Endothelial cell of hepatic sinusoid (primary cell): ENCODE measurements around the gene WDR27.
"Not testable (repeated sequence)": the region's sequence is repeated elsewhere in the genome, so short reads cannot be mapped to it uniquely, and the experiment has no call there.

Source experiments
- in situ Hi-C: cut with HindIII; loops from 2 replicates; pipeline ENCODE4 v1.10.0; 2017; ENCODE audit warnings: low sequenced_read_pairs

Gene WDR27

GRCh38 chr6:169498916-169499513 is 202.8 kb downstream of the WDR27 start:
- in situ Hi-C loops = no loop called here

DNA sequence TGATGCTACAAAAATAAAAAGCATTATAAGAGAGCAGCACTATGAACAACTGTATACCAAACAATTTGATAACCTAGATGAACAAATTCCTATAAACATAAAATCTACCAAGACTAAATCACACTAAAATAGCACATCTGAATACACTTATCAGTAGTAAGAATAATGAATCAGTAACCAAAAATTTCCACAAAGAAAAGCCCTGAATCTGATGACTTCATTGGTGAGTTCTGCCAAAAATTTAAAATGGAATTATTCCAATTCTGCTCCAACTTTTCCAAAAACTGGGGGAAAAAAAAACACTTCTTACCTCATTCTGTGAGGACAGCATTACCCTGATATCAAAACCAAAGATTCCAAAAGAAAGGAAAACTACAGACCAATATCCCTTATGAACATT is 206.2 kb downstream of the WDR27 start:
- in situ Hi-C loops = no loop called here

GRCh38 chr6:169494038-169494437 is 207.8 kb downstream of the WDR27 start:
- in situ Hi-C loops = no loop called here

- in situ Hi-C loops = no loop called here
These were observed 210.3 kb downstream of the WDR27 start for GRCh38 chr6:169491482-169491881.

- in situ Hi-C loops = no loop called here
These were observed 211.0 kb downstream of the WDR27 start for GRCh38 chr6:169490830-169491229.

DNA sequence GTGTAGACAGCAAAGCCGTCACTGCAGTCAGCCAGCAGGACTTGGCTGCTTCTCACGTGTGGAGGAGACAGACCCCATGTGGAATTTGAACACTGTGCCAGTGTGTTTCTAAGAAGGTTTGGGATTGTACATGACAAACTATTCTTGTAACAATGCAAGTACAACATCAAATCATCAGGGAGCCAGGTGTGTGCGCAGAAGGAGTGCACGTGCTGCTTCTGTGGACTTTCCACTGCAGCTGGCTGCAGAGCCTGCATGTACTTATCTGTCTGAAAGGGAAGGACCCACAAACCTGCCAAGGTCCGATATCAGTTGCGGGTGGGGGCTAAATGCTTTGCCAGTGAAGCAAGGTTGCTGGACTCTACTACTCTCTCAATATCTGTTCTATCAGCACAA is 211.6 kb downstream of the WDR27 start:
- in situ Hi-C loops = no loop called here

GRCh38 chr6:169489563-169490245 is 212.1 kb downstream of the WDR27 start:
- in situ Hi-C loops = no loop called here

DNA sequence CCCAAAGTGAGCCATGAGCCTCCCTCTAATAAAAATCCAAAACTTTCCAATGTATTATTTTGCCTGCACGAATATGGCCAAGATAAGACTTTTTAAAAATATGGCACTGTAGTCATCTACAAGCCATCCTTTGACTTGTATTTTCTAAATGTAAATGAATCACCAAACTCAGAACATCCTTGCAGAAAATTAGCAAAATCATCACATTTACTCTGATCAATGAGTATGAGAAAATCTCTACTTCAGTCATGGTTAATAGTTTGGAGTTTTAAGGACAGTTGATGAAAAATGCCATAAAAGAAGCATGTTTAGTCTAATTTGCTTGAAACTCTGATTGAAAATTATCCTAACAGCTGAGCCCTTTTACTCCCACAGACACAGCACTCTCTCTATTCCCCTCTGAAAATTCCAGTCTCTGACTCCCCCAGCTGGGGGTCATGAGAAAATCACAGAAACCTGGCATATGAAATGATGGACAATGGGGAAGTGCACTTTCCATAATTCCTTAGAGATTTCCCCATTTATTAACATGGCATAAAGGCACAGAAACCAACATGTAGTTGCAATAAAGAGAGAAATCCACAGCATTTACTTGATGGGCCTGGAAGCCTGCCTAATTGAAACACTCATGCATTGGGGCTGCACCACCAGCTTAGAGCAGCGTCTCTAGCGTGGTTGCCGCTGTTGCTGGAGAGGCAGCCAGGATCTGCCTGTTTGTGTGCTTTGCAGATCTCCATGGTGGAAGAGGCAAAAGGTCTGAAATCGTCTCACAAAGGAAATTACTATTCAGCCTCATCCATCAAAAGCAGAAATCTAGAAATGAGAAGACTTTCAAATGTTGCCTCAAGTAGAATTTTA is 214.0 kb downstream of the WDR27 start:
- in situ Hi-C loops = no loop called here

GRCh38 chr6:169479783-169480495 is 221.9 kb downstream of the WDR27 start:
- in situ Hi-C loops = no loop called here

DNA sequence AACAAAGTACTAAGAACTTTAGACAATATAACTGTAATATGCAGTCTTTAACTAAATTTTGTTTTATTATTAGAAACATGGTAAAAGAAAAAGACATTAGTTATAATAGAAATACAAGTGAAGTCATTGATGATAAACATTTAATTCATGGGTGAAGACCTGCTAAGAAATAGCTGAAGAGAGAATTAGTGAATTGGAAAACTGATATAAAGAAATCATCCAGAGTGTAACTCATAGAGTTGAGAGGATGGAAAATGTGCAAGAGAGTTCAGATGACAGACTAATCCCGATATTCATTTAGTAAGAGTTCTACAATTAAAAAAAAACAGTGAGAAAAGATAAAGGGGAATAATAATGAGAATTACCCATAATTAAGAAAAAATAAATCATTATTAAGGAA is 227.5 kb downstream of the WDR27 start:
- in situ Hi-C loops = no loop called here

- in situ Hi-C loops = no loop called here
These were observed 228.2 kb downstream of the WDR27 start for GRCh38 chr6:169473663-169474062.

DNA sequence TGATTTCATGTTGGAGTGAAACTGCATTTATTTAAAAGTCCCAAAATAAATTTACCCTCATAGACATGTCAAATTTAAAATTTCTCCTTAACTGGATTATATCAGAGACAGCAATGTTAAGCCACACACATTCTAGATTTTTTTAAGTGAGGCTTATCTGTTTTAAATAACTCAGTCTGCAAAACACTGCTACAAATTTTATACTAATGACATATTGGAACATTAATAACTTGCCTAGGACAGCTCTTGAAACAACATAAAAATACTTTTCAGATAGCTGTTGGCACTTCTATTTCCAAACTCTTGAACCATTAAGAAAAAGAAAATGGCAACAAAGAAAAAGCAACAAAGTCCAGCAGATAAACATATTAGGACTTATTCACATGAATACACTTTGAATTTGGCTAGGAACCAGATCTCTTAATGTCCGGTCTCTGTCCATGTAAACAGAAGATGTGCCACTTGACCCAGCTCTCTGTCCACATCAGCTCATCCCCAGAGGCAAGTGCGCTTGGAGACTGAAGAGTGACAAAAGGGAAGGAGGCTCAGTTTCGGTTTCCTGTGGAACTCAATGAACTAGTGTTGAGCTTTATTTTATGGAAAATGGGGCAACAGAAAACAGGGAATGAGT is 228.9 kb downstream of the WDR27 start:
- in situ Hi-C loops = no loop called here

- in situ Hi-C loops = no loop called here
These were observed 231.0 kb downstream of the WDR27 start for GRCh38 chr6:169470790-169471189.

DNA sequence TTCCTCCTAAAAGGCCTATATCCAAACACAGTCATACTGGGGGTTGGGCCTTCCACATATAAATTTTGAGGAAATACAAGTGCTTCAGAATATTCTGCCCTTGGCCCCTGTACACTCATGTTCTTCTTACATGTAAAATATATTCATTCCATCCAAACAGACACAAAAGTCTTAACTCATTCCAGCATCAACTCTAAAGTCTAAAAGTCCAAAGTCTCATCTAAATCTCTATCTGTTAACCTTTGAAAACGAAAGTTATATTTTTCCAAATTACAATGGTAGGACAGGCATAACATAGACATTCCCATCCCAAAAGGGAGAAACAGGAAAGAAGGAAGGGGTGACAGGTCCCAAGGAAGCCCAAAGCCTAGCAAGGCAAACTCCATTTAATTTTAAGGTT is 232.8 kb downstream of the WDR27 start:
- in situ Hi-C loops = no loop called here

DNA sequence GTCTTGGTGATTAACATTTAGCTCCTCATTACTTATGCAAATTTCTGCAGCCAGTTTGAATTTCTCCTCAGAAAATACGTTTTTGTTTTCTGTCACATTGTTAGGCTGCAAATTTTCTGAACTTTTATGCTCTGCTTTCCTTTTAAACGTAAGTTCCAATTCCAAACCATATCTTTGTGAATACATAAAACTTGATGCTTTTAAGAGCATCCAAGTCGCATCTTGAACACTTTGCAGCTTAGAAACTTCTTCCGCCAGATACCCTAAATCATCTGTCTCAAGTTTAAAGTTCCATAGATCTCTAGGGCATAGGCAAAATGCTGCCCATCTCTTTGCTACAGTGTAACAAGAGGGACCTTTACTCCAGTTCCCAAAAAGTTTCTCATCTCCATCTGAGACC is 234.1 kb downstream of the WDR27 start:
- in situ Hi-C loops = not testable (repeated sequence)

DNA sequence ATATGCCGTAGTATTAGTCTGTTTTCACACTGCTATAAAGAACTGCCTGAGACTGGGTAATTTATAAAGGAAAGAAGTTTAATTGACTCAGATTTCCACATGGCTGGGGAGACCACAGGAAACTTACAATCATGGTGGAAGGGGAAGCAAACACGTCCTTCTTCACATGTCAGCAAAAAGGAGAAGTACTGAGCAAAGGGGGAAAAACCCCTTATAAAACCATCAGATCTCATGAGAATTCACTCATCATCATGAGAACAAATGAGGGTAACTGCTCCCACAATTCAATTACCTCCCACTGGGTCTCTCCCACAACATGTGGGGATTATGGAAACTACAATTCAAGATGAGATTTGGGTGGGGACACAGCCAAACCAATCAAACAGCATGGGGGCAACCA is 235.6 kb downstream of the WDR27 start:
- in situ Hi-C loops = not testable (repeated sequence)

DNA sequence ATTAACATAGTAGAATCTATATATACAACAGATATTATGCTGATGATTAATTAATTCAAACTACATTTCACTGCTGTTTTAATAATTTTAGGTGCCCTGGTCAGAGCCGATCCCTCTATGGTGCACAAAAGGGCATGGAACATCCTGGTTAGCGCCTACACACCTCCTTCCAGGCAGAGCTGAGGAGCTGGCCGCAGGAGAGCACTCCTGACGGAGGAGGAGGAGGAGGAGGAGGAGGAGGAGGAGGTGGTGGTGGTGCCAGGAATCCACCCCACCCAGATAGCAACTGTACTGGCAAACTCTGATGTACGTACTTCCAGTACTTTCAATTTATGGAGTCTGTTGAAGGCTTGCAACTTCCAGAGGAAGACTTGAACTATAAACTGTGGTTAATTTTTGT is 244.1 kb downstream of the WDR27 start:
- in situ Hi-C loops = no loop called here

DNA sequence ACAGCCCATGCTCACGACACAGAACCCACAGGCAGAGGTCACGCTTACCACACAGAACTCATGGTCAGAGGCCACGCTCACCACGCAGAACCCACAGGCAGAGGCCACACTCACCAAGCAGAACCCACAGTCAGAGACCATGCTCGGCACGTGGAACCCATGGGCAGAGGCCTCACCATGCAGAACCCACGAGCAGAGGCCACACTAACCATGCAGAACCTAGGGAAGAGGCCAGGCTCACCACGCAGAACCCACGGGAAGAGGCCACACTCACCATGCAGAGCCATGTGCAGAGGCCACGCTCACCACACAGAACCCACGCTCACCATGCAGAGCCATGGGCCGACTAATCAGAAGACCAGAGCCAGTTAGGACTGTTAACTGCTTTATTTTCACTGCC is 245.0 kb downstream of the WDR27 start:
- in situ Hi-C loops = no loop called here

- in situ Hi-C loops = no loop called here
These were observed 246.4 kb downstream of the WDR27 start for GRCh38 chr6:169455470-169455869.

DNA sequence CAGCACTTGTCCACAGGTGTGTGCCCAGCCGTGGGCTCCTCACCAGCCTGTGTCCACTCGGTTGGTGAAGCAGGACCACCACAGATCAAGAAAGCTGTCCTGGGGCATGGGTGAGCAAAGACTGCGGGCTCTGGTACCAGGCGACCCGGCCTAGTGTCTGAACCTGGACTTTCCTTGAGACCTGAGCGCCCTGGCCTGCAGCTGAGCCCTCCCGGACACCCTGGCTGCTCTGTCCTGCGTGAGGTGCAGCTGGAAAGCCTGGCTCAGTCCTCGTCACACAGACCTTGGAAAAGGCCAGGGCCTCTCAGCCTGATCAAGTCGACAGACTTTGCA is 247.0 kb downstream of the WDR27 start:
- in situ Hi-C loops = no loop called here
